Neural progenitor cell (in vitro differentiated cells): ENCODE data around the gene FSCN2. TPM values are rescaled to one million over a fixed set of nuclear protein-coding genes. Genes with fewer than 3 reads are reported as not detected.

ENCODE experiments used
- DNase-seq: peaks from one replicate; pipeline ENCODE4 v3.0.0-alpha.2; 2016; ENCODE audit warnings: low spot score
- H2AFZ ChIP-seq: fragments of 200-600 bp; sonication (generic); replicated peaks from 2 replicates; pipeline ENCODE4 v1.6.1; 2016; ENCODE audit warnings: antibody characterized with exemption
- H3F3A ChIP-seq: fragments of 200-600 bp; sonication (generic); 2 replicates; pipeline ENCODE4 v1.6.1; 2016; ENCODE audit warnings: antibody characterized with exemption, low read depth
- H3K27ac ChIP-seq: fragments of 200-600 bp; sonication (generic); 2 replicates; pipeline ENCODE4 v1.5.1; 2016; ENCODE audit warnings: mild to moderate bottlenecking
- H3K27me3 ChIP-seq: fragments of 200-600 bp; sonication (generic); 2 replicates; pipeline ENCODE4 v1.6.1; 2016; ENCODE audit warnings: mild to moderate bottlenecking, moderate library complexity
- H3K36me3 ChIP-seq: fragments of 200-600 bp; sonication (generic); 2 replicates; pipeline ENCODE4 v1.5.1; 2016
- H3K4me1 ChIP-seq: fragments of 200-600 bp; sonication (generic); 2 replicates; pipeline ENCODE4 v1.6.1; 2016; ENCODE audit warnings: mixed run types
- H3K4me2 ChIP-seq: fragments of 200-600 bp; sonication (generic); 2 replicates; pipeline ENCODE4 v1.6.1; 2016
- H3K4me3 ChIP-seq: fragments of 200-600 bp; sonication (generic); 2 replicates; pipeline ENCODE4 v1.5.1; 2016
- H3K79me2 ChIP-seq: fragments of 200-600 bp; sonication (generic); 2 replicates; pipeline ENCODE4 v1.6.1; 2016; ENCODE audit warnings: low read depth
- H3K9ac ChIP-seq: fragments of 200-600 bp; sonication (generic); 2 replicates; pipeline ENCODE4 v1.6.1; 2016
- H3K9me3 ChIP-seq: fragments of 200-600 bp; sonication (generic); 2 replicates; pipeline ENCODE4 v1.5.1; 2016; ENCODE audit warnings: low read depth
- H4K20me1 ChIP-seq: fragments of 200-600 bp; sonication (generic); 2 replicates; pipeline ENCODE4 v1.6.1; 2016; ENCODE audit warnings: low read depth
- H3K27ac Mint-ChIP-seq: 3 replicates; pipeline ENCODE4 v1.8.0; 2021; ENCODE audit warnings: mixed read lengths
- H3K27me3 Mint-ChIP-seq: 2 replicates; pipeline ENCODE4 v1.8.0; 2022; ENCODE audit warnings: low read depth, mild to moderate bottlenecking, inconsistent platforms, moderate library complexity, mixed read lengths; ENCODE audit not compliant: insufficient read depth
- H3K36me3 Mint-ChIP-seq: 3 replicates; pipeline ENCODE4 v1.8.0; 2021; ENCODE audit warnings: mixed read lengths
- H3K4me1 Mint-ChIP-seq: 3 replicates; pipeline ENCODE4 v1.8.0; 2021; ENCODE audit warnings: mixed read lengths
- H3K4me3 Mint-ChIP-seq: 3 replicates; pipeline ENCODE4 v1.8.0; 2021; ENCODE audit warnings: mild to moderate bottlenecking, moderate library complexity, mixed read lengths
- H3K9me3 Mint-ChIP-seq: 3 replicates; pipeline ENCODE4 v1.8.0; 2020; ENCODE audit warnings: mixed read lengths
- EZH2 ChIP-seq: fragments of 200-600 bp; sonication (generic); IDR thresholded peaks from 2 replicates; pipeline ENCODE4 v1.6.1; 2017; ENCODE audit warnings: antibody characterized with exemption, mild to moderate bottlenecking, moderate library complexity
- EZH2phosphoT487 ChIP-seq: fragments of 200-600 bp; sonication (generic); IDR thresholded peaks from 2 replicates; pipeline ENCODE4 v1.6.1; 2017; ENCODE audit warnings: antibody characterized with exemption
- total RNA-seq: library from RNA; depleted of rRNA; stranded (reverse); fragments of >200 nt; gene quantifications from 2 replicates; pipeline ENCODE4 v1.2.3, GENCODE V29; 2015; ENCODE audit warnings: low replicate concordance
- TF ChIP-seq, protein P1 (sequence below): fragments of 200-600 bp; sonication (generic); IDR thresholded peaks from 2 replicates; pipeline ENCODE4 v1.5.1; 2017; ENCODE audit warnings: antibody characterized with exemption, mild to moderate bottlenecking

Gene FSCN2
- total RNA-seq, 1 donor from 2014 or later, result not detected

DNA sequence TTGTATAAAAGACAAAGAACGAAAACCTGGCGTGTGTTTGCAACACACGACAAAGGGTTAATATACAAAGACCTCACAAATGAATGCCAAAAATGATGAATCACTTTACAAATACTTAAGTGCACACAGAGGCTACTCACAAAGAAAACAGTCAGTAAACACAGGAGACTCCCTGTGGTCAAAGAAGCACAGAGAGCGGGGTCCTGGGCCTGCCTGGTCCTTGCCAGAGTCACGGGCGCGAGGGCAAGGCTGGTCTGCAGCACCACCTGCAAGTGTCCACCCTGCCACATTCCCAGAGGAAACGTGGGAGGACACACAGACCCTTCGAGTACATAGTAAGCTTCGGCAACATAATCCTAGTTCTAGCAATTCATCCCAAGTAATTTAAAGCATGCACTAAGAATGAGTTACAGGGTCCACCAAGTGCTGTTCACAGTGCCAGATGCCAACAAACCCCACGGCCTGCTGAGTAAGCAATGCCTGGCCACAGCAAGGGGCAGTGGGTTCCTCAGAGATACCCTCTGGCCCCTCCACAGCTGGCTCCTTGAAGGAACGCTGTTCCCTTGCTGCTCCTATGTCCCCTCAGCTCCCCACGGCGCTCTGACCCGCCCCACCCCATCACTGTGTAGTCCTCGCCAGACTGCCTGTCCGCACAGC is 48.6 kb downstream of the FSCN2 start:
- H4K20me1 ChIP-seq, result peaks cover 9% of the 10 kb centered on the region
- H3K4me3 ChIP-seq, result no peak overlapping the region
- no peaks in the 10 kb centered on the region for H3K4me1 ChIP-seq
- no peaks in the 10 kb centered on the region for H3F3A ChIP-seq
- no peak for TF ChIP-seq EZH2phosphoT487
- TF ChIP-seq EZH2, result no peak
- TF ChIP-seq, protein P1, sequence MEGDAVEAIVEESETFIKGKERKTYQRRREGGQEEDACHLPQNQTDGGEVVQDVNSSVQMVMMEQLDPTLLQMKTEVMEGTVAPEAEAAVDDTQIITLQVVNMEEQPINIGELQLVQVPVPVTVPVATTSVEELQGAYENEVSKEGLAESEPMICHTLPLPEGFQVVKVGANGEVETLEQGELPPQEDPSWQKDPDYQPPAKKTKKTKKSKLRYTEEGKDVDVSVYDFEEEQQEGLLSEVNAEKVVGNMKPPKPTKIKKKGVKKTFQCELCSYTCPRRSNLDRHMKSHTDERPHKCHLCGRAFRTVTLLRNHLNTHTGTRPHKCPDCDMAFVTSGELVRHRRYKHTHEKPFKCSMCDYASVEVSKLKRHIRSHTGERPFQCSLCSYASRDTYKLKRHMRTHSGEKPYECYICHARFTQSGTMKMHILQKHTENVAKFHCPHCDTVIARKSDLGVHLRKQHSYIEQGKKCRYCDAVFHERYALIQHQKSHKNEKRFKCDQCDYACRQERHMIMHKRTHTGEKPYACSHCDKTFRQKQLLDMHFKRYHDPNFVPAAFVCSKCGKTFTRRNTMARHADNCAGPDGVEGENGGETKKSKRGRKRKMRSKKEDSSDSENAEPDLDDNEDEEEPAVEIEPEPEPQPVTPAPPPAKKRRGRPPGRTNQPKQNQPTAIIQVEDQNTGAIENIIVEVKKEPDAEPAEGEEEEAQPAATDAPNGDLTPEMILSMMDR, result no peak
- H3K9ac ChIP-seq, result no peak overlapping the region
- no peak overlapping the region for H3K27ac Mint-ChIP-seq
- peaks cover 3% of the 10 kb centered on the region for H3K4me1 Mint-ChIP-seq
- no peak overlapping the region for H3K4me3 Mint-ChIP-seq
- no peak overlapping the region for H3K4me2 ChIP-seq
- H3K79me2 ChIP-seq, result no peaks in the 10 kb centered on the region
- peaks cover 8% of the 10 kb centered on the region for H3K27me3 Mint-ChIP-seq
- H3K27me3 ChIP-seq, result no peaks in the 10 kb centered on the region
- no peaks in the 10 kb centered on the region for H3K9me3 Mint-ChIP-seq
- H3K9me3 ChIP-seq, result no peaks in the 10 kb centered on the region
- no peak overlapping the region for H3K27ac ChIP-seq
- H3K36me3 Mint-ChIP-seq, result peaks cover 29% of the 10 kb centered on the region
- peaks cover 5% of the 10 kb centered on the region for H3K36me3 ChIP-seq
- no peak for DNase-seq
- H2AFZ ChIP-seq, result no peak overlapping the region

DNA sequence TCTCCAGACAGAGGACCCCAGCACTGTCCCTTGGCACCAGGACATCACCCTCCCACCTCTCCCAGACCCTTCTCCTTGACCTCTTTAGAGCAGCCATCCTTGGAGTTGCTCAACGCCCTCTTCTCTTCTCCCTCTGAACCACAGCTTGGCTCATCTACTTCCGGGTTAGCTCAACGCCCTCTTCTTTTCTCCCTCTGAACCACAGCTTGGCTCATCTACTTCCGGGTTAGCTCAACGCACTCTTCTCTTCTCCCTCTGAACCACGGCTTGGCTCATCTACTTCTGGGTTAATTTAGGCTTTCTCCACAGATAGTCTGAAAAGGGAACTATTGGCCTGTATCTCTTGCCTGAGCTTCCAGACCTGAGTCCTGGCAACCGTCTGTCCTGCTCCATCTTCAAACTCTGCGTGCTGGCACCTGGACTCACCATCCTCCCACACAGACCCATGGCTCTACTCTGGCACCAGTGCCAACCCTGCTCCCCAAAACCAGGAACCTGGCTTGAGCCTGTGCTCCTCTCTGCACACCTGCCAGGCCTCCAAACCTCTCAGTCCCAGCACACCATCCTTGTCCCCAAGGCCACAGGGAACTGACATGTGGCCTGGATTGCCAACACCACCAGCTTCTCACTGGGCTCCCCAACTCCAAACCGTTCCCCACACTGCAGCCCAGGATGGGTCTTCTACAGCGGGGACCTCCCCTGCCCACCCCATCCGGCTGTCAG is 49.3 kb downstream of the FSCN2 start:
- Mint-ChIP-seq H3K9me3 (no peaks in the 10 kb centered on the region), H3K27ac (no peak overlapping the region), H3K4me3 (peak overlapping the region; percentile 26), H3K27me3 (peaks cover 9% of the 10 kb centered on the region), H3K36me3 (peaks cover 29% of the 10 kb centered on the region), H3K4me1 (peaks cover 3% of the 10 kb centered on the region)
- Histone ChIP-seq H3K9ac (no peak overlapping the region), H3K79me2 (no peaks in the 10 kb centered on the region), H3K4me2 (no peak overlapping the region), H3F3A (no peaks in the 10 kb centered on the region), H3K27ac (no peak overlapping the region), H4K20me1 (peaks cover 9% of the 10 kb centered on the region), H3K27me3 (no peaks in the 10 kb centered on the region), H3K9me3 (no peaks in the 10 kb centered on the region), H3K36me3 (peaks cover 5% of the 10 kb centered on the region), H3K4me3 (no peak overlapping the region), H2AFZ (no peak overlapping the region), H3K4me1 (no peaks in the 10 kb centered on the region)
- no peak for TF ChIP-seq EZH2phosphoT487
- TF ChIP-seq, protein P1, result no peak
- no peak for TF ChIP-seq EZH2
- DNase-seq, result no peak

DNA sequence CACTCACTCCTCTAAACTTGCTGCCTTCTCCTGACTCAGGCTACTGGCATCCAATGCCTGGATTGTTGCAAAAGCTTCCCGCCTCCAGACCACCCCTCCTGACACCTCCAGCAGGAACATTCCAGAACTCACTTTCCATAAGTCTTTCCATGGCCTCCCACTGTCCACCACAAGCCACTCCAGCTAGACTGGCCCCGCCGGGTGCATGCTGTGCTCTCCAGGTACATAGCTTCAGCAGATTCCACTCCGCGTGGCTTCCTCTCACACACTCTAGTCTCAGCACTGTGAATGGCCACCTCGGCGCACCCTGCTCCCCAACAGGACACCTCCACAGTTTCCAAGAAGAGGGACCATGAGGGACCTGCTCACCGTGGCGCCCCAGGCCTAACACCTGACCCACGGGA is 49.9 kb downstream of the FSCN2 start:
- Mint-ChIP-seq H3K36me3 (peaks cover 25% of the 10 kb centered on the region), H3K4me1 (peaks cover 3% of the 10 kb centered on the region), H3K4me3 (peak overlapping the region; percentile 26), H3K27ac (no peak overlapping the region), H3K27me3 (peaks cover 9% of the 10 kb centered on the region), H3K9me3 (no peaks in the 10 kb centered on the region)
- H3K27me3 ChIP-seq, result no peaks in the 10 kb centered on the region
- no peaks in the 10 kb centered on the region for H3K4me1 ChIP-seq
- no peaks in the 10 kb centered on the region for H3K79me2 ChIP-seq
- no peak for DNase-seq
- peaks cover 9% of the 10 kb centered on the region for H4K20me1 ChIP-seq
- no peaks in the 10 kb centered on the region for H3K9me3 ChIP-seq
- H3F3A ChIP-seq, result no peaks in the 10 kb centered on the region
- no peak overlapping the region for H3K4me3 ChIP-seq
- peaks cover 5% of the 10 kb centered on the region for H3K36me3 ChIP-seq
- H2AFZ ChIP-seq, result no peak overlapping the region
- no peak overlapping the region for H3K4me2 ChIP-seq
- TF ChIP-seq EZH2, result no peak
- TF ChIP-seq EZH2phosphoT487, result no peak
- TF ChIP-seq, protein P1, result no peak
- H3K27ac ChIP-seq, result no peak overlapping the region
- no peak overlapping the region for H3K9ac ChIP-seq
